ENCODE measurements around the gene ACYP1.

DNA sequence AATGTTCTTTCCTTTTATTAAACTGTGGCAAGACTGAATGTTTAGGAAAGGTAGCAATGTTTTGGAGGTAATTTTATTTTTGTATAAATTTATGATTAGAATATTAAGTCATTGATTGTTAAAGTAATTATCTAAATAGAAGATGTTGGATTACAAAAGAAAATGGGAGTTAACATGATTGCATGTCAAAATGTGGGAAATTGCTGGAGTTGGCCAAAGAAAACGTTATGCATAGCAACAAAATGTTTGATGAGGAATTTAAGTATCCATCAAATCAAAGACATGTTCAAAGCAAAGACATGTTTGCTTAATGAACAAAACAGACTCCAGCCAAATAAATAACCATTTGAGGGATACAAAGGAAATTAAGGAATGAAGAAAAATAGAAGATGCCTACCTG lies 9.4 kb downstream of the ACYP1 start:
- TF ChIP-seq CTCF (conservative IDR thresholded peaks at IDR 0.05; ENCODE audit: low read depth, low read length) (no peak), EZH2 (IDR thresholded peaks at IDR 0.05; ENCODE audit: borderline replicate concordance, low read depth, low read length, poor library complexity, severe bottlenecking) (no peak)

All from A673 (cell line).